GM18505 (cell line): ENCODE measurements around the gene SIRT7.
"Not testable (repeated sequence)": the region's sequence is repeated elsewhere in the genome, so short reads cannot be mapped to it uniquely, and the experiment has no call there.

Experiments used
- ATAC-seq: cut with Tn5 transposase; IDR thresholded peaks from one replicate; pipeline ENCODE4 v1.9.1; 2021; ENCODE audit not compliant: unreplicated experiment
- POLR2A ChIP-seq: IDR thresholded peaks from 4 replicates; pipeline ENCODE4 v1.6.1; 2011; ENCODE audit warnings: borderline replicate concordance; ENCODE audit not compliant: insufficient read depth, insufficient read length; ENCODE audit errors: extremely low read depth

Gene SIRT7

DNA sequence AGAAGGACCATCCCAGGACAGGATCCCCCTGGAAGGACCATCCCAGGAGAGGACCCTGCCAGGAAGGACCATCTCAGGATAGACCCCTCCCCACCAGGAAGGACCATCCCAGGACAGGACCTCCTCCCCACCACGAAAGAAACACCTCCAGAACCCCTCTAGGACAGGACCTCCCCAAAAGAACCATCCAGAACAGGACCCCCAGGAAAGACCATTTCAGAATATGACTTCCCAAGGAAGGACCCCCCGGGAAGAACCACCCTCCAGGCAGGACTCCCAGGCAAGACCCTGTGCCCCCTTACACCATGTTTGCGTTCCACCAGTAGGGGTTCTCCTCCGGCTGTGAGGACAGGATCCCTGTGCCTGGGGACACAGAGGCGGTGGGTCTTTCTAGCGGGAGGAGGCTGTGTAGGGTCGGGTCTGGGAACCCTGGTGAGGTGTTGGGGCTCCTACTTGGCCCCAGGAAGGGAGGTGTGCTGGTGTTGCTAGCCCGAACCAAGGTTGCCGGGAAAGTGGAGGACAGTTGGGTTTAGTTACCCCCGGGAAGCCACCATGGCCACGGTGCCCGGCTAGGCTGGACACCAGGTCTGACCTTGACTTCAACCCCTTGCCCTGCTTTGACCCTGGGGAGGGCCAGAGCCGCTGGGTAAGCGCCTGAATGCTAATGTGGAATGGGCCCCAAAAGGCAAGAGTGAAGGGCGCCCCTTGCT is 40.8 kb upstream of the SIRT7 start:
- ATAC-seq = no peak
- TF ChIP-seq POLR2A = no peak

GRCh38 chr17:81957691-81958432 is 39.9 kb upstream of the SIRT7 start:
- ATAC-seq = no peak
- no peak for TF ChIP-seq POLR2A

DNA sequence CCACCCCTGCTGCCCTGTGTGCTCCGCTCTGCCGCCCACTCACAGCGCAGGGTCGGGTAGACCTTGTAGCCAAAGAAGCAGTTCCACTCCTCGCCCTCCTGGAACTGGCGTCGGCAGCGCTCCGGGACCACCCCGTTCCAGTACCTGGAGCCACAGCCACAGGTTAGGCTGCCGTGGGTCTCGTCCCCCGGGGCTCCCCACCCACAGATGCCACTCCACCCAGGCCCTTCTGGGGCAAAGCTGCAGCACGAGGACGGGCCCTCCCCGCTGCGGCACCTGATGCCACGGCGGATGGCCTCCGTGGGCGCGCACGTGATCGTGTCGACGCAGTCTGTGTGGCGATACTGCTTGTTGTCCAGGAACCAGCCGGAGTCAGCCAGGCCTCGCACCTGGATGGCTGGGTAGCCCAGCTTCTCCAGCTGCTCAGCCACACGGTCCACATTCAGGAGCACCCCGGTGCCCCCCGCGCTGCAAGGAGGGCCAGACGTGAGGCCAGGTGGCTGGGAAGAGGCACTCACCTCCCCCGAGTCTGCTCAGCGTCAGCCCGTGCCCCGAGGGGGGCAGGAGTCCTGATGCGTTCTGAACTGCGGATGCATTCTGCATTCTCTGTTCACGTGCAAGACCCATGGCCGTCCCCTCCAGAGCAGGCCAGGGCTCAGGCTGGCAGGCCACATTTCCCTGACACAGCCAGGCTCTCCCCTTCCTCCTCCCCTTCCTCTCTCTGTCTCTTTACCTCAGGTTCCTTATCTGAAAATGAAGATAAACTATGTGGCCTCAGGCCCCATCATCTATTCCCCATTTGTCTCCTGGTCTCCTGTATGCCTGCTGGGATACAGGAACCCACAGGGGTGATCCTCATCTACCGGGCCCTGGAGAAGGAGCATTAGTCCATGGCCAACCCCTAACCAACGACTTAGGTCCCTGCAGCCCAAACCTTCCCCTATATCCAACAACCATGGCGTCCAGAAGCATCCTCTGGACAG is 38.9 kb upstream of the SIRT7 start:
- ATAC-seq = no peak

GRCh38 chr17:81955756-81956544 is 38.0 kb upstream of the SIRT7 start:
- TF ChIP-seq POLR2A = no peak
- no peak for ATAC-seq

More for the DNA sequence above, 38.9 kb upstream of the SIRT7 start:
- TF ChIP-seq POLR2A = no peak

- ATAC-seq = no peak
- no peak for TF ChIP-seq POLR2A
Observed at GRCh38 chr17:81955058-81955681, 37.2 kb upstream of the SIRT7 start.

DNA sequence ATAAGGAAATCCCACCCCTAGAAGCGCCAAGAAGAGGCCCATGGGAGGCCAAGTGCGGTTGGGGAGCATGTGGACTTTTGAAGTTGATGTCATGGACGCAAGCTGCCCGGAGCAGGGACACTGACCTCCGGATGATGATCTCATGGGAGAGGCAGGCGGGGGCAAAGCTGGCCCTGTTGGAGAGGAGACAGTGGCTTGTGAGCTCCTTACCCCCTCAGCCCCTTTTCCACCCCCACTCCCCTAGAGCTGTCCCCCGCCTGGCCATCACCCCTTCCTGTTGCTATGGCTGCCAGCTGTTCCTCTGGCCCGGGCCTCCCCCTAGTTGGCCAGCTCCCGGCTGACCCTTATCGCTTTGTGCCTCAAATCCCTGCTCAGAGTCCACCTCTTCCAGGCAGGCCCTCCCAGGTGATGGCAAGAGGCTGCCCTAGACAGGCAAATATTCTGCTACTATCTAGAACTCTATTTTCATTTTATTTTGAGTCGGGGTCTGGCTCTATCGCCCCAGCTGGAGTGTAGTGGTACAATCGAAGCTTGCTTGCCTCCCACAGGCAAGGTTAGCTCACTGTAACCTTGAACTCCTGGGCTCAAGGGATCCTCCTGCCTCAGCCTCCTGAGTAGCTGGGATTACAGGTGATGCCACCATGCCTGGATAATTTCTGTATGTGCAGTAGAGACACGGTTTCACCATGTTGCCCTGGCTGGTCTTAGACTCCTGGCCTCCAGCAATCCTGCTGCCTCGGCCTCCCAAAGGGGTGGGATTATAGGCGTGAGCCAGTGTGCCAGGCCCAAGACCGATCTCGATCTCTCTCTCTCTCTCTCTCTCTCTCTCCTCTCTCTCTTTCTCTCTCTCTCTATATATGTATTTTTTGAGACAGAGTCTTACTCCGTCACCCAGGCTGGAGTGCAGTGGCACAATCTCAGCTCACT is 36.4 kb upstream of the SIRT7 start:
- TF ChIP-seq POLR2A = no peak
- no peak for ATAC-seq

DNA sequence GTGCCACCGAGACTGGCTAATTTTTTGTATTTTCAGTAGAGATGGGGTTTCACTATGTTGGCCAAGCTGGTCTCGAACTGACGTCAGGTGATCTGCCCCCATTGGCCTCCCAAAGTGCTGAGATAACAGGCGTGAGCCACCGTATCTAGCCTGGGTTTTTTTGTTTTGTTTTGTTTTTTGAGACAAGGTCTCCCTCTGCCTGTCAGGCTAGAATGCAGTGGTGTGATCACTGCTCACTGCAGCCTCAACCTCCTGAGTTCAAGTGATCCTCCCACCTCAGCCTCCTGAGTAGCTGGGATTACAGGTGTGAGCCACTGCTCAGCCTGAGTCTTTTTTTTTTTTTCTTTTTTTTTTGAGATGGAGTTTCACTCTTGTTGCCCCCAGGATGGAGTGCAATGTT is 35.5 kb upstream of the SIRT7 start:
- ATAC-seq = not testable (repeated sequence)

DNA sequence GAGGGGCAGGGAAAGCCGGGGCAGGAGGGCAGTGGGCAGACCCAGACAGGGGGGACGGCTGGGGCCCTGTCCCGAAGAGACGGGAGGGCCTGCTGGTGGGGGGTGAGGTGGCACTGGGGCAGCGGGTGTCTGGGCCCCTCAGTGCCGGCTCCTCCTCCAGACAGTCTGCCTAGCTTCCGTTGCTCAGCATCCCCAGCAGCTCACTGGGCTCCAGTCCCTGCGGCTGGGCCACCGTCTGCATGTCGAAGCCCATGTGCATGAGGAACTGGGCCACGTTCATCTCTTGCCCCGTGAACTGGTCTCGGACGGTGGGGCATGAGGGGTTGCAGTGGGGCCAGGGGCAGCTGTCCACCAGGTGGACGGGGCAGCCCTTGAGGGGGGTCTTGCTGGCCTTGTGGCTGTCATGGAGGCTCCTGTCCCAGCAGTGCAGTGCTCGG is 34.8 kb upstream of the SIRT7 start:
- TF ChIP-seq POLR2A = no peak
- no peak for ATAC-seq

DNA sequence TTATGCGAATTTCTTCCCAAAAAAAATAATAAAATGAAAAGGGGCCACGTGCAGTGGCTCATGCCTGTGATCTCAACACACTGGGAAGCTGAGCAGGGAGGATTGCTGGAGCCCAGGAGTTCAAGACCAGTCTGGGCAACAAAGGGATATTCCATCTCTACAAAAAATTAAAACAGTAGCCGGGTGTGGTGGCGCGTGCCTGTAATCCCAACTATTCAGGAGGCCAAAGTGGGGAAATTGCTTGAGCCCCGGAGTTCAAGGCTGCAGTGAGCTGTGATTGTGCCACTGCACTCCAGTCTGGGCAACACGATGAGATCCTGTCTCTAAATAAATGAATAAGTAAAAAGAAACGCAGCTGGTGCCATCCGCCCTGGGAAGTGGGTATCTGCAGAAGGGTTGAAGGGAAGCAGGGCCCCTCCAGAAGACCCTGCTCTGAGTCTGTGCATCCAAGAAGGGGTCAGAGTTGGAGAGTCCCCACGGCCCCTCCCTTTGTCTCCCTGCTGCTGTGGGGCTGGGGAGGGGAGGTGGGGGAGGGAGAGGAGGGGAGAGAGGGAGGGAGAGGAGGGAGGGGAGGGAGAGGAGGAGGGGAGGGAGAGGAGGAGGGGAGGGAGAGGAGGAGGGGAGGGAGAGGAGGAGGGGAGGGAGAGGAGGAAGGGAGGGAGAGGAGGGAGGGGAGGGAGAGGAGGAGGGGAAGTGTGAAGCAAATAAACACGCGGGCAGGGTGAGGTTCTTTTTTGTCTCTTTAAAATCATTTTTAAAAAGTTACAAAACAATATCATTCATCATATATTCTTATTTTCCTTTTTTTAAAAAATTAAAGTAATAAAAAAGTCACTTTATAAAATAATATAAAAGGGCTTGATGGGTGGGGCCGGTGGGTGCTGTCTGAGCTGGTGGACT is 34.1 kb upstream of the SIRT7 start:
- no peak for ATAC-seq
- no peak for TF ChIP-seq POLR2A

- TF ChIP-seq POLR2A = no peak
- no peak for ATAC-seq
Observed at GRCh38 chr17:81950501-81950900, 32.5 kb upstream of the SIRT7 start.

DNA sequence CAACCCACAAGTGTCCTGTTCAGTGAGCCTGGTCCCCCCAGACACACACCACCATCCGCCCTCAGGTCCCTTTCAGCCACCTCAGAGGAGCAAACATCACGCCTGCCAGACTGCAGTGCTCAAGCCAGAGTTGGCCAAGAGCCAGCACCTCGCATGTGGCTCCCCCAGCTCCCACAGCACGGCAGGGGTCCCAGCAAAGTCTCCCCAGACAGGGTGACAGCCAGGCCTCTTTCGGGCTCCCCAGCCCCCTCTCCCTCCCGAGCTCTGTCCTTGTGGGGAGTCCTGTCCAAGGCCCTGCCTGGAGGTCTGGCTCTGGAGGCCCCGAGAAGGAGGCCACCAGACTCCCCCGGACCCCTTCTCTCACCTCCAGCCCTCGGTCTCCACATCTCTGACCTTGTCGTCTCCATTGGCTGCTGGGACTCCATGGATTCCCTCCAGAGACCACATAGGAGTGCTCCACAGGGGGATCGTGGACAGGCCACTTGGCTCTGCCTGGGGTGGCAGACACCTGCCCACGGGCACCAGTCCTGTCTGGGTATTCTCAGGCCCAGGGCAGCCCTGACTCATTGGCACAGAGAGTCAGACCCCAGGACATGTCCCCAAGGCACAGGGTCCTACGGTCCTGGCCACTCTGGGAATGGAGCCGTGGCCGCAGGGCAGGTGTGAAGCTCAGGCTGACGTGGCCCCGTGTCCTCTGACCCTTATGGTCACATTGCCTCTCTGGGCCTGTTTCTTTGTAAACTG is 30.8 kb upstream of the SIRT7 start:
- ATAC-seq = no peak
- no peak for TF ChIP-seq POLR2A
